Neural cell (in vitro differentiated cells): Measurements from ENCODE around the gene GNAS.

Experiments used
- CTCF ChIP-seq: fragments of 450-650 bp; IDR thresholded peaks from 2 replicates; pipeline ENCODE4 v1.5.1; 2014; ENCODE audit warnings: antibody characterized with exemption, mild to moderate bottlenecking, moderate library complexity; ENCODE audit not compliant: poor library complexity, severe bottlenecking
- EP300 ChIP-seq: fragments of 450-650 bp; conservative IDR thresholded peaks from 2 replicates; pipeline ENCODE4 v1.6.1; 2014; ENCODE audit warnings: antibody characterized with exemption, mild to moderate bottlenecking, moderate library complexity; ENCODE audit not compliant: poor library complexity, severe bottlenecking
- EZH2 ChIP-seq: fragments of 200-600, 300-800 bp; shearing (Covaris generic), sonication (generic); IDR thresholded peaks from 2 replicates; pipeline ENCODE4 v1.6.1; 2014; ENCODE audit warnings: antibody characterized with exemption, low read length, borderline replicate concordance, mild to moderate bottlenecking; ENCODE audit not compliant: insufficient read depth, poor library complexity, severe bottlenecking
- MXI1 ChIP-seq: fragments of 450-650 bp; conservative IDR thresholded peaks from 2 replicates; pipeline ENCODE4 v1.6.1; 2014; ENCODE audit warnings: antibody characterized with exemption, mild to moderate bottlenecking; ENCODE audit not compliant: poor library complexity, severe bottlenecking
- POLR2AphosphoS5 ChIP-seq: IDR thresholded peaks from 2 replicates; pipeline ENCODE4 v1.6.1; 2012
- RAD21 ChIP-seq: fragments of 450-650 bp; conservative IDR thresholded peaks from 2 replicates; pipeline ENCODE4 v1.6.1; 2014; ENCODE audit warnings: antibody characterized with exemption, mild to moderate bottlenecking, moderate library complexity

- TF ChIP-seq CTCF (no peak), RAD21 (no peak), POLR2AphosphoS5 (no peak), MXI1 (no peak), EP300 (no peak), EZH2 (no peak)
Observed at GRCh38 chr20:58906111-58906510, 53.6 kb downstream of the GNAS start.
